Heart left ventricle (tissue), 16 donors: ENCODE data around the gene VIT. TPM values are rescaled to one million over a fixed set of nuclear protein-coding genes. Genes with fewer than 3 reads are reported as not detected.

Source experiments
- ATAC-seq, 4 donors: fragments of 200-7000 bp; cut with Tn5 transposase; one replicate each; pipeline ENCODE4 v1.9.1; 2020 to 2022; ENCODE audit warnings: moderate library complexity in 4 of 4, mild to moderate bottlenecking in 3 of 4, moderate number of reproducible peaks in 1 of 4
- DNase-seq, 5 donors: peaks; one replicate each; pipeline ENCODE4 v3.0.0-alpha.2; 2020
- H3K27ac ChIP-seq, 12 donors: fragments of 200-600 bp; sonication (generic) in 4 of 12; one replicate each; pipeline versions ENCODE4 v1.5.0 to v1.8.0; 2016 to 2022; ENCODE audit warnings: mild to moderate bottlenecking in 2 of 12
- H3K27me3 ChIP-seq, 9 donors: fragments of 200-600 bp; sonication (generic) in 2 of 9; one replicate each; pipeline versions ENCODE4 v1.5.1 to v1.8.0; 2016 to 2022; ENCODE audit warnings: mild to moderate bottlenecking in 3 of 9
- H3K36me3 ChIP-seq, 9 donors: fragments of 200-600 bp; sonication (generic) in 2 of 9; one replicate each; pipeline versions ENCODE4 v1.5.0 to v1.8.0; 2018 to 2022; ENCODE audit warnings: mild to moderate bottlenecking in 2 of 9
- H3K4me1 ChIP-seq, 12 donors: fragments of 200-600 bp; sonication (generic) in 4 of 12; one replicate each; pipeline versions ENCODE4 v1.5.0 to v1.8.0; 2016 to 2022; ENCODE audit warnings: mild to moderate bottlenecking in 3 of 12
- H3K4me3 ChIP-seq, 12 donors: fragments of 200-600 bp; sonication (generic) in 4 of 12; one replicate each; pipeline versions ENCODE4 v1.5.0 to v1.8.0; 2017 to 2022; ENCODE audit warnings: mild to moderate bottlenecking in 9 of 12, moderate library complexity in 4 of 12
- H3K9me3 ChIP-seq, 12 donors: fragments of 200-600 bp; sonication (generic) in 4 of 12; one replicate each; pipeline versions ENCODE4 v1.5.0 to v1.8.0; 2016 to 2022; ENCODE audit warnings: mild to moderate bottlenecking in 1 of 12
- POLR2A ChIP-seq, 2 donors: fragments of 450-650 bp; IDR thresholded peaks; one replicate each; pipeline ENCODE4 v1.6.1; 2017; ENCODE audit warnings: antibody characterized with exemption in 2 of 2, mild to moderate bottlenecking in 2 of 2, moderate library complexity in 2 of 2
- WGBS, 4 donors: extraction: QIAGEN DNeasy Blood & Tissue Kit in 2 of 4; methylation state at CpG; one replicate each; pipeline versions ENCODE4 v1.1.5 to v1.1.7; 2013 to 2018; 5-methylcytosine and 5-hydroxymethylcytosine counted together
- intact Hi-C, 10 donors: fragments of 100-400 bp; cut with DNase I; formaldehyde crosslinking; loops; one replicate each; pipeline versions ENCODE4 v1.11.1 to v1.14.2; 2022
- polyA plus RNA-seq, 2 donors: library from polyadenylated mRNA; stranded (reverse); fragments of 200-250 nt; gene quantifications; one replicate each; pipeline ENCODE4 v1.2.3, GENCODE V29; 2013
- total RNA-seq, 9 donors: library from RNA; depleted of rRNA in 2 of 9; stranded (reverse); fragments of >200 nt in 2 of 9; fragmentation: NEBNext Ultra II Directional in 3 of 9; extraction: Animal tissue kit (Norgen Biotek cat#: 25700) in 3 of 9; gene quantifications; one replicate each; pipeline versions ENCODE4 v1.1.0 to v1.2.4, GENCODE V29; 2016 to 2023
- TF ChIP-seq, protein P1 (sequence below), 12 donors: fragments of 200-600 bp; sonication (generic) in 4 of 12; IDR thresholded peaks; one replicate each; pipeline versions ENCODE4 v1.5.0 to v1.8.0; 2018 to 2022; ENCODE audit warnings: antibody characterized with exemption in 12 of 12, mild to moderate bottlenecking in 5 of 12
- donor health status: ischemic (EF 13 %, LVEDD 7.1; RV severe dilation, severe dysfunction).
- donor health status: healthy with polysubstance abuse.
- donor health status: DM: no; HTN: yes; CAD: no.
- donor health status: DM: no; HTN: no; CAD: no.
- donor health status: ischemic (EF 25% LVEDD 6.9; RV normal size, moderate dysfunction).
- donor health status: ischemic (EF 25% LVEDD 5.7; RV mildly dilated, moderate dysfunction).
- donor health status: healthy.
- donor health status: DM: yes; HTN: yes; CAD: no.
- donor health status: ischemic (EF 35%, LVEDD 5.7; RV mildly dilated, moderate dysfunction).
- donor health status: nonischemic (EF 11% LVEDD 7.7; RV severe dilation, severe dysfunction).
- donor health status: DM: yes; HTN: yes; CAD: no.
- donor health status: PGD.
- donor health status: ischemic (EF 29% LVEDD 5.4; RV normal size, mild dysfunction).
- donor health status: nonischemic (EF 23%, LVEDD 6.1; RV moderate dilation, normal function).

The VIT gene
- total and polyA plus RNA-seq, 11 donors, result 1.0 to 34.9 (median 4.9) TPM

DNA sequence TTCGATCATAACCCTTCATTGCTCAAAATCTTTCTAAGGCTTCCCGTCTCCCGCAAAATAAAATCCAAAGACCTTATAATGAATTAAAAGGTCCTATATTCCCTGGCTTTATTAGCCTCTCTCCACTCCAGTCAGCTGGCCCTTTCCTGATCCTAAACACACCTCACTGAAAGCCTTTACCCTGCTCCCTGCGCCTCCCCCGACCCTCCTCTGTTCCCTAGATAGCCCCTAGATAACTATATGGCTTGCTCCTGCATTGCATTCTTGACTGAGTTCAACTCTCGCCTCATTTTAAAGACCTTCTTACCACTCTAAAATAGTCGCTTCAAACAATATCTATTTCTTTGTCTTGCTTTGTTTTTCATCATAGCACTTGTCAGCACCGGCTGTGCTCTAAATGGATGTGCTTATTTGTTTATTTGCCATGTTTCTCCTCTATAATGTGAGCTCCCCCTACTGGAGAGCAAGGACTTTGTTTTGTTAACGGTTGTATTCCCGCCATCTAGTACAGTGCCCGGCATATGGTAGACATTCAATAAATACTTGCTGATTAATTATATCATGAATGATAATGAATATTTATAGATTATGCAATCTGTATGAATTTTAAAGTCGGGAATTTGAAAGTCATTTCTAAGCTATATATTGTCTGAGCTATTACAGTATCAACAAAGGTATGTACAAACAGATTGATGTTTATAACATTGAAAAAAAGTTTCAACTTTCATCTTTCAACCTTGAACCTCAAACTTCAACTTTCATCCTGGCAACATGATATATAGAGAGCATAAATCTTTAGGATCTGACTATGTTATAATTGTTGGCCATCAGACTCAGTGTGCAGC, 32.4 kb upstream of the VIT start:
- WGBS, 4 donors, result 31 to 34% (median 33%) methylated on average over 12 of the region's 12 CpGs
- Histone ChIP-seq H3K4me3 (no peak overlapping the region), H3K27me3 (peaks cover 0 to 6% (median 0%) of the 10 kb centered on the region in 9 donors), H3K9me3 (no peaks in the 10 kb centered on the region), H3K4me1 (peaks cover 0 to 6% (median 0%) of the 10 kb centered on the region in 12 donors), H3K27ac (no peak overlapping the region), H3K36me3 (no peaks in the 10 kb centered on the region)
- DNase-seq, result peak in 1 of 5 donors; percentile 20
- ATAC-seq, result peak; percentile 73 to 90 (median 84)
- intact Hi-C loops, result loop anchor here (1.0 to 10.0 kb wide), 14 partner anchors 67 to 689 kb away; partner anchors contain the start of gene FEZ2 (in 1 of the 10)
- TF ChIP-seq, protein P1, sequence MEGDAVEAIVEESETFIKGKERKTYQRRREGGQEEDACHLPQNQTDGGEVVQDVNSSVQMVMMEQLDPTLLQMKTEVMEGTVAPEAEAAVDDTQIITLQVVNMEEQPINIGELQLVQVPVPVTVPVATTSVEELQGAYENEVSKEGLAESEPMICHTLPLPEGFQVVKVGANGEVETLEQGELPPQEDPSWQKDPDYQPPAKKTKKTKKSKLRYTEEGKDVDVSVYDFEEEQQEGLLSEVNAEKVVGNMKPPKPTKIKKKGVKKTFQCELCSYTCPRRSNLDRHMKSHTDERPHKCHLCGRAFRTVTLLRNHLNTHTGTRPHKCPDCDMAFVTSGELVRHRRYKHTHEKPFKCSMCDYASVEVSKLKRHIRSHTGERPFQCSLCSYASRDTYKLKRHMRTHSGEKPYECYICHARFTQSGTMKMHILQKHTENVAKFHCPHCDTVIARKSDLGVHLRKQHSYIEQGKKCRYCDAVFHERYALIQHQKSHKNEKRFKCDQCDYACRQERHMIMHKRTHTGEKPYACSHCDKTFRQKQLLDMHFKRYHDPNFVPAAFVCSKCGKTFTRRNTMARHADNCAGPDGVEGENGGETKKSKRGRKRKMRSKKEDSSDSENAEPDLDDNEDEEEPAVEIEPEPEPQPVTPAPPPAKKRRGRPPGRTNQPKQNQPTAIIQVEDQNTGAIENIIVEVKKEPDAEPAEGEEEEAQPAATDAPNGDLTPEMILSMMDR (IDR thresholded peaks at IDR 0.05), result peak; percentile 66 to 88 (median 79)
- no peak for TF ChIP-seq POLR2A (IDR thresholded peaks at IDR 0.05)

DNA sequence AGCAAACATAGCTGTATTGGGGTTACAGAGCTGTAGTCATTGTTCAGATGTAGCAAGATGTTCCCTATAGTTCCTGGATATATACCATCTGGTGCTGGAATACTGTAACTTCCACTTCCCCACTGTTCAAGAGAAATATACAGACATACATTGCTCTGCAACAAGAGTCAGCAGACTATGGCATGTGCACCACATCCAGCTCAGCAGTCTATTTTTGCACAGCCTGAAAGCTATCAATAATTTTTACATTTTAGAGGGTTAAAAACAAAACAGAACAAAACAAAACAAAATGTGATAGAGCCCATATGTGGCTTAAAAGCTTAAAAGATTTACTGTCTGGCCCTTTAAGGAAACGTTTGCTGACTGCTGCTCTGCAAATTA, 31.8 kb upstream of the VIT start:
- ATAC-seq, result no peak
- intact Hi-C loops, result loop anchor here (1.0 to 10.0 kb wide), 14 partner anchors 67 to 690 kb away; partner anchors contain the start of gene FEZ2 (in 1 of the 10)
- Histone ChIP-seq H3K27me3 (peaks cover 0 to 6% (median 0%) of the 10 kb centered on the region in 9 donors), H3K9me3 (no peaks in the 10 kb centered on the region), H3K4me1 (peaks cover 0 to 6% (median 0%) of the 10 kb centered on the region in 12 donors), H3K4me3 (no peak overlapping the region), H3K27ac (no peak overlapping the region), H3K36me3 (no peaks in the 10 kb centered on the region)
- no peak for TF ChIP-seq POLR2A (IDR thresholded peaks at IDR 0.05)
- TF ChIP-seq, protein P1 (IDR thresholded peaks at IDR 0.05), result no peak
- DNase-seq, result no peak
- 48 to 59% (median 55%) methylated on average over 1 of the region's 1 CpG for WGBS, 4 donors

DNA sequence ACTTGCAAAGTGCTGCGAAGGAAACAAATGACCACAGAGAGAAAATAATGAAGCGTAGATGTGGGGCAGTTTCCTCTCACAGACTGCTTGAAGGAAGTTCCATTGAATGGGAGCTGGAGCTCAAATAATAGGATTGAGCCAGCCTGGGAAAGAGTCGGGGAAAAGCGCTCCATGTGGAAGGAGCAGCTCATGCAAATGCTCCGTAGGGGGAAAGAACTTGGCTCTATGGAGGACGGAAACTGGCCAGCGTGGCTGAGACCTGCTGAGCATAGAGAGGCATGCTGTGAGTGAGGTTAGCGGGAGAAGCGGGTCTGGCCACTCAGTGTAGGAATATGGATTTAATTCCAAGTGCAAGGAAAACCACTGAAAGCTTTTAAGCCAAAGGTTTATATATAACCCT, 28.6 kb upstream of the VIT start:
- no peak for DNase-seq
- Histone ChIP-seq H3K4me1 (peaks cover 0 to 6% (median 0%) of the 10 kb centered on the region in 12 donors), H3K4me3 (no peak overlapping the region), H3K27ac (no peak overlapping the region), H3K9me3 (no peaks in the 10 kb centered on the region), H3K27me3 (peaks cover 0 to 6% (median 0%) of the 10 kb centered on the region in 9 donors), H3K36me3 (no peaks in the 10 kb centered on the region)
- no peak for TF ChIP-seq POLR2A (IDR thresholded peaks at IDR 0.05)
- TF ChIP-seq, protein P1 (IDR thresholded peaks at IDR 0.05), result no peak
- no peak for ATAC-seq
- WGBS, 4 donors, result 55 to 59% (median 57%) methylated on average over 9 of the region's 9 CpGs
- intact Hi-C loops, result loop anchor here in 9 of 10 donors (10.0 kb wide), 5 partner anchors 133 to 693 kb away; no protein-coding TSS in a partner anchor

DNA sequence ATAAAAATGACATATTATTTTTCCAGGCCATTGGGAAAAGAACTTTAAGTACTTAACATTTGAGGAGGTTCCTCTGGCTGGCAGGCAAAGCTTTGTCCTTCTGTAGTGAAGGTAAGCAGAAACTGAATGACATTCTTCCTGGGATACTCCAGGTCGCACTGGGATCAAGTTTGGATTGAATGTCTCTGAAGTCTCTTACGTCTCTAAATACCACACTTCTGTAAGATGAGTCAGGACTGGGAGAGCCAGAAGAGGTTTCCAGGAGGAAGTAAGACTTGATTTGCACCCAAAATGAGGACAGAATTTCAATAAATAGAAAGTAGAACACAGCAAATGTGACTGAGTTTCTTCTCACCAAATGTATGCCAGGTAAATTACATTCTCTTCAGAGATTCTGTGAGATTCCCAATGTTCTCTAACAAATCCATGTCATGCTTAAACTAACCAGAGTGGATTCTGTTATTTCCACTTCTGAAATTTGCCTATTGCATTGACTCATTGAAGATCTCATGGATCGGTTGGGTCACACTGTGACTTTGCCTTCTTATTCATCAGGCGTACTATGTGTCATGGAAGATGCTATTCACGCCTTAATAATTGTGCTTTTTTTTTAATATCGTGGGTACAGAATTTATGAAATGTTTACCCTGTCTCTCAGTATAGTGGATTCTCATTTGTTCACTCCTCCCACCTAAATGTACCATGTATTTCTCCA, 25.5 kb upstream of the VIT start:
- H3K36me3 ChIP-seq, result no peaks in the 10 kb centered on the region
- no peak for TF ChIP-seq POLR2A (IDR thresholded peaks at IDR 0.05)
- TF ChIP-seq, protein P1 (IDR thresholded peaks at IDR 0.05), result no peak

More for the DNA sequence above, 25.5 kb upstream of the VIT start:
- H3K27me3 ChIP-seq, result peaks cover 0 to 6% (median 0%) of the 10 kb centered on the region in 9 donors
- DNase-seq, result no peak
- no peak overlapping the region for H3K27ac ChIP-seq
- H3K4me3 ChIP-seq, result no peak overlapping the region
- WGBS, 4 donors, result 75 to 92% (median 84%) methylated on average over 6 of the region's 6 CpGs
- intact Hi-C loops, result no loop called here
- ATAC-seq, result no peak
- no peaks in the 10 kb centered on the region for H3K4me1 ChIP-seq
- no peaks in the 10 kb centered on the region for H3K9me3 ChIP-seq
